IgD-negative memory B cell (primary cell): ENCODE measurements around the gene PKN3. TPM values are rescaled to one million over a fixed set of nuclear protein-coding genes. Genes with fewer than 3 reads are reported as not detected.

Experiments used
- polyA plus RNA-seq: library from polyadenylated mRNA; unstranded; fragments of 300-500 nt; fragmentation: Illumina TruSeq; gene quantifications from one replicate; pipeline ENCODE4 v1.2.3, GENCODE V29; 2021

The PKN3 gene
- polyA plus RNA-seq, 1 donor from 2014 or later: 0.11 TPM

Other genes starting within 250 kb of the PKN3 start
- gene ODF2, start 246.5 kb upstream of the PKN3 start, polyA plus RNA-seq: 25.2 TPM
- 25.3 TPM for gene GLE1, start 197.8 kb upstream of the PKN3 start, polyA plus RNA-seq
- 88.0 TPM for gene SPTAN1, start 149.9 kb upstream of the PKN3 start, polyA plus RNA-seq
- 57.3 TPM for gene DYNC2I2, start 45.7 kb upstream of the PKN3 start, polyA plus RNA-seq
- 257 TPM for gene SET, start 13.3 kb upstream of the PKN3 start, polyA plus RNA-seq
- 55.3 TPM for gene ZDHHC12, start 21.6 kb downstream of the PKN3 start, polyA plus RNA-seq
- 33.7 TPM for gene ZER1, start 69.4 kb downstream of the PKN3 start, polyA plus RNA-seq
- gene TBC1D13, start 84.8 kb downstream of the PKN3 start, polyA plus RNA-seq: 30.7 TPM
- 15.3 TPM for gene ENDOG, start 116.0 kb downstream of the PKN3 start, polyA plus RNA-seq
- gene SPOUT1, start 127.3 kb downstream of the PKN3 start, polyA plus RNA-seq: 65.2 TPM
- 11.4 TPM for gene KYAT1, start 179.4 kb downstream of the PKN3 start, polyA plus RNA-seq
- gene LRRC8A, start 179.6 kb downstream of the PKN3 start, polyA plus RNA-seq: 26.2 TPM
- 1.0 TPM for gene PHYHD1, start 218.5 kb downstream of the PKN3 start, polyA plus RNA-seq
- gene DOLK, start 245.1 kb downstream of the PKN3 start, polyA plus RNA-seq: 8.5 TPM
- gene NUP188, start 245.2 kb downstream of the PKN3 start, polyA plus RNA-seq: 21.9 TPM